Osteoblast (primary cell): ENCODE results near the gene MYB. TPM values are rescaled to one million over a fixed set of nuclear protein-coding genes. Genes with fewer than 3 reads are reported as not detected.

Source experiments
- DNase-seq: peaks from one replicate; pipeline ENCODE4 v3.0.0; 2011; ENCODE audit warnings: low spot score, mixed read lengths; ENCODE audit not compliant: insufficient read length; ENCODE audit errors: missing footprints
- H2AFZ ChIP-seq: 2 replicates; pipeline ENCODE4 v1.6.0; 2011; ENCODE audit warnings: mild to moderate bottlenecking, low read length
- H3K27ac ChIP-seq: 2 replicates; pipeline ENCODE4 v1.5.1; 2011; ENCODE audit warnings: mild to moderate bottlenecking, low read depth, low read length, moderate library complexity
- H3K27me3 ChIP-seq: 2 replicates; pipeline ENCODE4 v1.6.0; 2012; ENCODE audit warnings: mild to moderate bottlenecking, control low read depth, inconsistent platforms, low read length, moderate library complexity; ENCODE audit not compliant: insufficient read depth
- H3K36me3 ChIP-seq: 2 replicates; pipeline ENCODE4 v1.5.1; 2011; ENCODE audit warnings: mild to moderate bottlenecking, low read length, control low read depth, moderate library complexity; ENCODE audit not compliant: insufficient read depth
- H3K4me1 ChIP-seq: 2 replicates; pipeline ENCODE4 v1.5.1; 2011; ENCODE audit warnings: mild to moderate bottlenecking, low read length, control low read depth, moderate library complexity; ENCODE audit not compliant: insufficient read depth
- H3K4me2 ChIP-seq: 2 replicates; pipeline ENCODE4 v1.6.0; 2011; ENCODE audit warnings: mild to moderate bottlenecking, low read length; ENCODE audit not compliant: insufficient read depth
- H3K4me3 ChIP-seq: fragments of 200-600 bp; sonication (generic); 3 replicates; pipeline ENCODE4 v1.5.1; 2012; ENCODE audit warnings: mild to moderate bottlenecking, low read length, inconsistent platforms; ENCODE audit not compliant: insufficient read depth
- H3K79me2 ChIP-seq: 2 replicates; pipeline ENCODE4 v1.6.0; 2012; ENCODE audit warnings: mild to moderate bottlenecking, low read length, control low read depth, inconsistent platforms; ENCODE audit not compliant: insufficient read depth
- H3K9me3 ChIP-seq: 2 replicates; pipeline ENCODE4 v1.5.1; 2011; ENCODE audit warnings: low read depth, low read length, control low read depth
- H4K20me1 ChIP-seq: 2 replicates; pipeline ENCODE4 v1.6.0; 2012; ENCODE audit warnings: mild to moderate bottlenecking, low read length, control low read depth; ENCODE audit not compliant: insufficient read depth
- CTCF ChIP-seq: IDR thresholded peaks from 2 replicates; pipeline ENCODE4 v1.5.1; 2011; ENCODE audit warnings: mild to moderate bottlenecking, low read depth, low read length, moderate library complexity; ENCODE audit errors: extremely low read depth
- total RNA-seq: library from RNA; depleted of rRNA; stranded (reverse); fragments of >200 nt; gene quantifications from 2 replicates; pipeline ENCODE4 v1.2.3, GENCODE V29; 2012

MYB gene
- total RNA-seq, 1 donor = 0.36 TPM

DNA sequence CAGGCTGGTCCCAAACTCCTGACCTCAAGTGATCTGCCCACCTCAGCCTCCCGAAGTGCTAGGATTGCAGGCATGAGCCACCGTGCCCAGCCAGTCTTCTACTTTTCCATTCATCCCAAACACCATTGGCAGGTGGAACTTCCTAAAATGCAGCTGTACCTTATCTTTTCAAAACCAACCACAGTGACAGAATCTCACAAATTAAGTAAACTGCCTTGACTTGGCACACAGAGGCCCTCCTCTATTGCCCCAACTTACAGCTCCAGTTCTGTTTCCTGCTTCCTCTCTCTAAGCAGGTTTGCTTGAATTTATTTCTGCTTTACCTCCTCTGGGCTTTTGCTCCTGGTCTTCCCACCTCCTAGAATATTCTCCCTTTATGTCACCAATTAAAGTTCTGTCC is 7.6 kb downstream of the MYB start:
- Histone ChIP-seq H3K4me1 (peaks cover 3% of the 10 kb centered on the region), H2AFZ (no peak overlapping the region), H3K27me3 (peaks cover 3% of the 10 kb centered on the region), H3K36me3 (no peaks in the 10 kb centered on the region), H3K27ac (no peak overlapping the region), H3K4me3 (no peak overlapping the region), H4K20me1 (no peaks in the 10 kb centered on the region), H3K79me2 (no peaks in the 10 kb centered on the region), H3K4me2 (no peak overlapping the region), H3K9me3 (no peaks in the 10 kb centered on the region)
- TF ChIP-seq CTCF = no peak
- no peak for DNase-seq

DNA sequence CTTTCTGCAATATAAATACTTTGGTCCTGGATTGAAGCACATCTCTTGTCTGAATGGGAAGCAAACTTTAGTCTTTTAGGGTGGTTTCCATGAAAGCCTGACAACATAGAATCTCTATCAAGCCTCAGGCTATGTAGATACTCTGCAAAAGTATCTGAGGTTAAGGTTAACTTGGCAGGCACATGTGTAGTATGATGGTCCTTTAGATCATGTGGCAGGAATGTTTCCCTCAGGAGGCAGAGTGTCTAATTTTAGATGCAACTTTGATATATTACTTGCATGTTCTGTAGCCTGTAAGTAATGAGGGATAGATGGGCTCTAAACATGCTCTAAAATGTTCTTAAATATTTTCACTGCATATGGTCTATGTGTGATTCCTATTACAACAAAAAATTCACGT is 8.2 kb downstream of the MYB start:
- H3K27me3 ChIP-seq = no peaks in the 10 kb centered on the region
- H3K9me3 ChIP-seq = no peaks in the 10 kb centered on the region
- no peak overlapping the region for H3K4me2 ChIP-seq
- no peaks in the 10 kb centered on the region for H3K36me3 ChIP-seq
- no peaks in the 10 kb centered on the region for H3K79me2 ChIP-seq
- H3K4me3 ChIP-seq = no peak overlapping the region
- DNase-seq = no peak
- H2AFZ ChIP-seq = no peak overlapping the region
- H3K4me1 ChIP-seq = no peaks in the 10 kb centered on the region
- no peaks in the 10 kb centered on the region for H4K20me1 ChIP-seq
- TF ChIP-seq CTCF = no peak
- no peak overlapping the region for H3K27ac ChIP-seq

DNA sequence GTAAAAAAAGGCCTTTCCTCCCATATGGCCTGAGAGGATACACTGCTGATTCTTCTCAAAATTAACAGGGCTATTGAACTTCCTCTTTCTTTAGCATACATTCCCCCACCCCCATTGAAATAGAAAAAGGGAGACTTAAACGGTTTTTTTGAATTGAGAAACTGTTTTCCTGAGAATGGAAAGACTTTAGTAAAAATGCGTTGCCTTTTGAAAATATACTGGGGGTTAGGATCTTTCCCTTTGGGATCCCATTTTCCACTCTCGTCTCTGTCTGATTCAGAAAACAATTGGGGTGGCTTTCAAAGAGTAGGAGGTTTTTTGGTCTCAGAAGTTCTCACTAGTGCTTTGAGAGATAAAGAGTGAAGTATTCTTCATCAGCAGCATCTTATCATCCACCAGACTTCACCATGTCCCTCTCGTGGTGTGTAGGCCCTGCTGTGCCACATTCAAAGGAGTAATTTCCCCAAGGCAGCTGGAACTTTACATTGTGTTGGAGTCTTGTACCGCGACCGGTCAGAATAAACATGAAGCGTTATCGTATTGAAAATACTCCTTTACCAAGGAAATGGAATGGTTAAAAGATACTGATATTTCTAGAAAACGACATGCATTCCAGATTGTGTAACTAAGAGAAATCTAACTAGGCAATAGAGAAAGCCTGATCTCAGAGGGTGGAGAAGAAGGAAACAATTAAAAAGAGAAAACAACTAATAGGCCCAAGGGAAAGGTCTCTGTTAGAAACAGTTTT is 10.6 kb downstream of the MYB start:
- Histone ChIP-seq H3K27ac (no peak overlapping the region), H3K4me3 (no peak overlapping the region), H3K4me1 (no peaks in the 10 kb centered on the region), H4K20me1 (no peaks in the 10 kb centered on the region), H3K9me3 (no peaks in the 10 kb centered on the region), H3K36me3 (no peaks in the 10 kb centered on the region), H3K79me2 (no peaks in the 10 kb centered on the region), H2AFZ (no peak overlapping the region), H3K27me3 (no peaks in the 10 kb centered on the region), H3K4me2 (no peak overlapping the region)
- no peak for TF ChIP-seq CTCF
- no peak for DNase-seq

GRCh38 chr6:135192256-135193174 is 11.4 kb downstream of the MYB start:
- Histone ChIP-seq H2AFZ (no peak overlapping the region), H3K9me3 (no peaks in the 10 kb centered on the region), H3K27me3 (no peaks in the 10 kb centered on the region), H3K79me2 (no peaks in the 10 kb centered on the region), H3K4me3 (no peak overlapping the region), H3K36me3 (no peaks in the 10 kb centered on the region), H4K20me1 (no peaks in the 10 kb centered on the region), H3K4me1 (peaks cover 3% of the 10 kb centered on the region), H3K4me2 (no peak overlapping the region), H3K27ac (no peak overlapping the region)
- DNase-seq = no peak
- no peak for TF ChIP-seq CTCF
